NCI-H2107 treated with DMSO at 0.1 percent for 48 hours (cell line): ENCODE data around the gene RFTN1.

Source experiments
- DNase-seq: peaks from one replicate; lab custom pipeline; 2025; ENCODE audit not compliant: unreplicated experiment; lab: John Stamatoyannopoulos, UW

RFTN1 gene

DNA sequence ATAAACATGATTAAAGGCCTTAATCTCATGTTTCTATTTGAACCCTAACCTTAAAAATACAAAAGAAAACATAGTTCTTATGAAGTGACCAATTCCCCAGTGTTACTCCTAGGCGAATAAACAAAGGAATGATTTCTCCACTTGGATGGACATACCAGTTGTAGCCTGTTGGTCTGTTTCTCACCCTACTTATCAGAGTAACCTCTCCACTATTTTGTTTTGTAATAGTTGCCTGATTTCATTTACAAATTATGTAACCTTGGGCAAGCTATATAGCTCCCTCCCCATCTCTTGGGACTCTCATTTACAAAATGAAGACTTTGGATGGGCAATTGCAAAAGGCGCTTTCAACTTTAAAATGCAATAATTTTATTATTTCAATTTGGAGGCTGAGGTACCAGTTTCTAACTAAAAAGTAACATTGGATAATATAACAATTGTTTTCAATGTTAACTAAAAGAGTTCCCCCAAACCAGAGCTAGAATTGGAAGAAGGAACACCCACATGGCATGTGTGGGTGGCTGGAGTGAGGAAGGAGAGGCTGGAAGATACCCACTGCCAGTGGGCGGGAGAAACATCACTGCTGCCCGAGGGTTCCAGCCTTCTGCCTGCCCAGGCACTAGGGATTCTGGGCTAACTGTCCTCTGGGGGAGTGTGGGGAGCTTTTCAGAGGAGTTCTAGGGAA is 74.2 kb downstream of the RFTN1 start:
- DNase-seq: no peak

DNA sequence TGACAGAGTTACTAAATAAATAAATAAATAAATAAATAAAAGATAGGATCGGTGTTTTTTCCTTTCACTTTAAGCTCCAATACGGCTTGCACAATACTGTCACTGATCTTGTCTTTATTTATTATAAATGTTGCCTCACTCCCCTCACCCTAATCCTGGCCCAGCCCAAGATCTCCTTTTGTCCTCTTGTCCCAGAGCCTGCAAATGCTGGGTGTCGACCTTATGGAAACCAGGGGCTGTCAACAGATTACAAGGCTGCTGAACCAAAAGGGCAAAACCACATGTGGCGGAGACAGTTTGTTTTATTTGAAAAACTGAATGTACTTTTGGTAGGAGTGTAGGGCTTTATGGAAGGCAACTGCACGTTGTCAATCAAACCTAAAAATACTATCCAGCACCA is 75.9 kb downstream of the RFTN1 start:
- no peak for DNase-seq

DNA sequence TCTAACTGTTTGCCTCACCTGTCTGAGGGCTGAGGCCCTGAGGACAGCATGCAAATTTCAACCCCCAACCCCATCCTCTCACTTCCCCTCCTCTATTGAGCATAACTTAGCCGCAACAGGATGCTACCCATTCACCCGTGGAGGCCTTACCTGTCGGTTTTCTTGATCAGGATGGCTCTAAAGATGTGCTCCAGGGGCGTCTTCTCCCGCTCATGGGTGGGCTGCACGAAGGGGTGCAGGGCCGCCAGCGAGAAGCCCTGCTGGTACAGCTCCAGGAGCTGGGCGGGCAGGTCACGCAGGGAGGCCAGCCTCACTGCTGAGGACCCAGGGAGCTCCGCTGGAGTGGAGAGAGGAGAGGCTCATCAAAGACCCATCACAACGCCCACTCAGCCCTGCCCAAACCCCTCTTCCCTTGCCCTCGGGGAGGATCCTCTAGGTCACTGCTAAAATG is 79.8 kb downstream of the RFTN1 start:
- no peak for DNase-seq

DNA sequence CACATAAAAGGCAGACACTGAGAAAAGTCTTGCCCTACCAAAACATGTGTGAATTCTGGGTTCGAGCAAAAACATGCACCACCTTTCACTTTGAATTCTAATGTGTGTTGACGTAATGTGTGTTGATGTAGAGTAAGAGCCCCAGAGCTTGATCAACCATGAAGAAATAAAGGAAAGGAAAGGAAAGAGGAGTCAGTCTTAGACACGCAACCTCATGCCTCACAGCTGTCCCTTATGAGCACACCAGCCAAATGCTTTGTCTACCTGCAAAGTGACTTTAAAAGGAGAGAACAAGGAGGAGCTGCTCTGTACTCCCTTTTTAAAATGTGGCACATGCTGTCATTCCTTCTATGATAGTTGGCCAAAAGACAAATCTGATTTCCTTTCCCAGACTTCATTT is 80.8 kb downstream of the RFTN1 start:
- no peak for DNase-seq

DNA sequence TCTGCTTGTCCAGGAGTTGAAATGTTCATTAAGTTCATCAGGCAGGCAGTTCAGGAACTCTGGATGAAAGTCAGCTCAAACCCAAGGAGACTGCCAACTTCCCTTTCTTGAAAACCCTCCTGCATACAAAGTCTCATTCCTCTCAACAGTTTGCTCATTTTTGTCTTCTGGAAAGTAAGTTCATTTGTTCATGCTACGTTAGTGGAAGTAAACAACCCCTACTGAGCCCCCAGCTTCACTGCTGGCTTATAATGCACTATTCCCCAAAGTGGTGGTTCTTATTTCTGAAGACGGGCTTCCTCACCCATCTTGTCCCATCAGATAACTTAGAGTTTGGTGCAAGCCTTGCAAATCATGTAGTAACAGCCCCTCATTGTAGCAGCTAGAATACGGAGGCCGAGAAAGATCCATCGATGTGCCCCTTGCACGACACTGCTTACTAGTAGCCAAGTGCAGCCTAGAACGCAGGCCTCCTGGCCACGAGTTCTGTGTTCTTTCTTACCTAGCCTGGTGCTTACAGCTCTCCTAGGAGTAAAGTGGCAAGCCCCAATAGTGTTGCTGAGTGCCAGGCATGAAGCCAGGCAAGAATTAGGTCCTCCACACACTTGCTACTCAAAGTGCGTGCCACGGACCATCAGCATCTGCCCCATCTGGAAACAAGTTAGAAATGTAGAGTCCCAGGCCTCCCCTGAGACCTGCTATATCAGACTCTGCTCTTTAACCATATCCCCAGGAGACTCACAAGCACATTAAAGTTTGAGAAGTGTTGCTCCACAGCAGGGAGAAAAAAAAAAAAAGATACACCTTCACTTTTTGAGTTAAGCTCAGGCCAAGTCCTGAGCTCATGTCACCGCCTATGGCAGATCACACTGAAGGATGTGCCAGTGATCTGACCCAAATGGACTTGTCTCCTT is 82.5 kb downstream of the RFTN1 start:
- no peak for DNase-seq

DNA sequence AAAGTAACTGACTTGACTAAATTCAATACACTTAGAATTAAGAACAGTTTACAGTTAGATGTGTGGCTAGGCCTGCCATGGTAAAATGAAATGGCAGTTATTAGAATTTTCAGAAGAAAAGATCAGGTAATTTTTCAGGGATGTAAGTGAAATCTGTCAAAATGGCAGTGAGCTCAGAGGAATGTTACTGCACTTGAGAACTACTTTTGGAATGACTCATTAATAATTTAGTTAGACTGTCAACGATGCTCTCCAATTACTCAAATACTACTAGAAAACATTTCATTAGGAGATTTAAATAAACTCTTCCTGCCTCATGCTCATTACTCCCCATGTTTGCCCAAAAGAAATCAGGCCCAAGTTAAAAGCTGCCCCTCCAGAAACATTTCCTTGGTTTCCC is 84.4 kb downstream of the RFTN1 start:
- no peak for DNase-seq

DNA sequence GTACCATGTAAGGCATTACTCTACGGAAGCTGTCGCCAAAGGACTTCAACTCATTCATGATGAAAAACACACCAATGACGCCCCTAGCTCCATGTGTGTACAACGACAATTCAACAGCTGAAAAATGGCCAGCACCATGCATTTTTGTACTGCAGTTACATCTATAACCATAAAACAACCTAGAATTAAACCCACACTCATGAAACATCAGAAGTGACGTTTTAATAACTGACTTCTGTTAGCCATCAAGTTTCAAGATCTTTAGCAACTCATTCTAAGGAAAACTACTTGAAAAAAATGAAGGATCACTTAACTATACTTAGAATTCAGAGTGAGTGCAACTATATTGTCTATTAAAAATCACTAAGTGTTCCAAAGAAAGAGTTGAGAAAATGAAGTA is 84.9 kb downstream of the RFTN1 start:
- no peak for DNase-seq

DNA sequence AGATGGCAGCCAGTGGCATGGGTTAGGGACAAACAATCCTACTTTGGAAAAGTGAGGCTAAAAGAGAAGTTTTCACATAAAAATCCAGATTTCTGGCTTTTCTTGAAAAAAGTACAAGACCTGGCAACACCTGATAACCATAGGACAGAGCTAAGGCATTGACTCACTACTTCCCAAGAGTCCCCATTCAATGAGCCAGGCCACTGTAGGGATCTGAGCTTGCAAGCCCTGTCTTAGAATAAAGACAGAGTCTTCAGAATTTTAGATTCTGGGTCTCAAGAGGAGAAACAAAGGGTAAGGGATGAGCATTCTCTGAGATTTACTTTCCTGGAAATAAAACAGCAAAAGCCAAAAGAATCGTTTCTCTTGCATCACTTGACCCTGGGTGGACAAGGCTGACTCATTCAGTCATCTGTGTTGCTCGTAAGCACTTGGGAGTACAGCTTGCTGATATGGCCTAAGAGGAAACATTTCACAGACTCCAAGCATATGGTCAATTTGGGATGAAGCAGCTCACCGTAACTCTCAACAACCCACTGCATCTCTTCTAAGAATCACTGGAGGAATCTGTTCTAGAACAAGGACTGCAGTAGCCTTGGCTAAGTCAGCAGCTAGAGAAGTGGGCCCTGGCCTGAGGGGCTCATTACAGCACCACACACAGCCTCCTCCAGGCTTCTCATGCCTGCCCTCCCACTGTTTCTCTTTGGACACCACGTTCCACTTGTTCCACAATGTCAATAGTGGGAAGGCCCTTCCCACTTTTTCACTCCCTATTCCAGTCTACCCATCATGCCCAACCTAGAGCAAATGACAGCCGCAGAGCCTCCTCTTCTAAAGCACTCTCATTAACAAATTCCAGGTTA is 86.2 kb downstream of the RFTN1 start:
- DNase-seq: no peak

DNA sequence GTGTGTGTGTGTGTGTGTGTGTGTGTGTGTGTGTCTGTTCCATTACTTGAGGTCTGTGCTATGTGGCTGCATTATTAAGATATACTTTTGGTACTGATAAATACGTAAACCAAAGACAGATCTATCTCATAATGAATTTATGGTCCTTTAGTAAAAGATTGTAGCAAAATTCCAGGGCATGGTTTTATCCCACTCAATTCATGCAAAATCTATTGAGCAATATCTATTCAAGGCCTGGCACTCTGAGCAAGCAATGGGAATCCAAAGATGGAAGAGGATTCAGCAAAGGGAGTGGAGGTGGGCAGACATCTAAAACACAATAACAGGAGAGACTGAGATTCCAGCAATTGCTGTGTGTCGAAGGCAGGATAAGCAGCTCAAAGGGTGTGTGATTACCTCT is 86.8 kb downstream of the RFTN1 start:
- no peak for DNase-seq

DNA sequence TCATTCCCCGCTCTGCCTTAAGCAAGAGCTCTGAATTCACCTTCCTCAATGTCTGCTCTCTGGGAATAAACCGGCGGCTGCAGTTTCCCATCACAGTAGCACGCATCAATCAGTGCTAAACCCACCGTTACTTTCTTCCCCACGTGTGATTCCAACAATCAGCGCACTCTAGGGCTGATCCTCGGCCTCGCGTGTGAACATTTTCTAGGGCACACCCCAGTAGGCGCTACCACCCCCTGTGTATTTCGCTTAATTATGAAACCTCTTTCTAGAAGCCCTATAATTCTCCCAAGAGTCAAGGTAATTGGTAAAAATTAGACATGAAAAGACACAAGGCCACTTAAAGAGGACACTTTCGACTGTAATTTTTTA is 87.5 kb downstream of the RFTN1 start:
- no peak for DNase-seq

DNA sequence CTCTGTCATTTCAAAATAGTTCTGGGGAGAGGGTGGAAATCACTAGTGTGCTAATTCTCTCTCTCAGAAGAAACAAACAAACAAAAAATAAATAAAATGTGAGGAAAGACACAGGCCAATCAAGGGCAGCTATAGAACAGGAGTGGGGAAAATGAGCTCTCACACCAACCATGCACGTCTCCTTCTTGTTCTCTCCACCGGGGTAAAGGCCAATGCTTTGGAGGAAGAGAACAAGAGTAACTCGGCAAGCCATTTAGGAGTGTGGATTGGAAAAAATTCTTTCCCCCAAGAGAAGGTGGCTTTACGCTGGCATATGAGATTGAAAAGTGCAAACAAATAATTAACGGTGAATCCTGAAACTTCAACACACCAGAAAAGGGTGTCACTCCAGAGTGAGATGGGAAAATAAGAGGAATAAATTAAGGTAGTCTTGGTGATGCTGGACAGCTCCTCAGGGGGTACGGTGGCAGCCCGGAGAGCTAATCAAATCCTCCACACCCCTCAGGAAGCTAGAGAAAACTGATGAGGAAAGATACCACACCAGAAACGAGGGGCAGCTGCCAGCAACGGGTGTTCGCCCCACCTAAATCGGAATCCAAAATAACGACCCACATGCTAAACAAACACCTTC is 88.0 kb downstream of the RFTN1 start:
- no peak for DNase-seq

DNA sequence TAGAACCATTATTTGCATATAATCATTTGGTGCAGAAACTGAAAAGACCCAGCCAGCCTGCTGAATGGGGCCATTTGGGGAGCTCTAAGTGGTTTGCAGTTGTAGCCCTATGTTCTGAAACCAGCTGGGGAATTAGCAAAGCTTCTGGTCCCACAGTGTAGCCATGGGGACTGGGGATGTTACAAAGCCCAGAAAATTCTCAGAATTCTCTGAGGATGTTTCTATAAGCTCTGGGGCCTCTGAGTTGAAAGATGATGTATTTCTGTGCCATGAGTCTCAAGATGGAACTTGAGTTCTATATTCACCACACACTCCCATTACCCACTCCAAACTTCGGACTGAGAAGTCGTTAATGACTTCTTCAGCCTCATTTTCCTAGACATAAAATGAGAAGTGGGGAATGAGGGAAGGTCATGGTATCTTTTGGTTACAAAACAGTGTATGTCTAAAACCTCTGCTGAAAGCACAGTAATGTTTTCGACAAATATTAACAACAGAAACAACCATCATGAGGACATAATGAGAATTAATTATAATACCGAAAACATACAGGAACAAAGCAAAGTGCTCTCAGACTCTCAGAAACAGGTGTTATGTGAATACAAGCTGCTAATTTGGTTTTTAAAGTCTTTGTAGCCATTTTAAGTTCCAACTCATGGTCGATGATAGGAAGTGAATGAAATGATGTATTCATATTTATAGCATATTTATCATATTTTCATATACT is 89.4 kb downstream of the RFTN1 start:
- DNase-seq: no peak

DNA sequence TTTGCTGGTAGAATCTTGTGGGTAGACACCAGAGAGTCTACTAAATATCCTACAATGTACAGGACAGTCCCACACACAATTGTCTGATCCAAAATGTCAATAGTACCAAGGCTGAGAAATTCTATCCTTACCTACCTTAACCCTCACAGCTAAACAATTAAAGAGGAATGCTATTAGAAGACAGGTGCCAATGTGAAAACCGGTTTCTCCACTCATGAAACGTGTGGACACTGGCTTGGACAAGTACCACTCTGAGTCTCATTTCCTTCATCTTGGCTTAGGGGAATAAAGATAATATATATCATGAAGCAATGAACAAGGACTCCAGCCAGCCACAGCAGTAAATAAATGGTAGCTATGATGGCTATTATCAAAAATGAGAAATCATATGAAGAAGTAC is 90.2 kb downstream of the RFTN1 start:
- DNase-seq: no peak

DNA sequence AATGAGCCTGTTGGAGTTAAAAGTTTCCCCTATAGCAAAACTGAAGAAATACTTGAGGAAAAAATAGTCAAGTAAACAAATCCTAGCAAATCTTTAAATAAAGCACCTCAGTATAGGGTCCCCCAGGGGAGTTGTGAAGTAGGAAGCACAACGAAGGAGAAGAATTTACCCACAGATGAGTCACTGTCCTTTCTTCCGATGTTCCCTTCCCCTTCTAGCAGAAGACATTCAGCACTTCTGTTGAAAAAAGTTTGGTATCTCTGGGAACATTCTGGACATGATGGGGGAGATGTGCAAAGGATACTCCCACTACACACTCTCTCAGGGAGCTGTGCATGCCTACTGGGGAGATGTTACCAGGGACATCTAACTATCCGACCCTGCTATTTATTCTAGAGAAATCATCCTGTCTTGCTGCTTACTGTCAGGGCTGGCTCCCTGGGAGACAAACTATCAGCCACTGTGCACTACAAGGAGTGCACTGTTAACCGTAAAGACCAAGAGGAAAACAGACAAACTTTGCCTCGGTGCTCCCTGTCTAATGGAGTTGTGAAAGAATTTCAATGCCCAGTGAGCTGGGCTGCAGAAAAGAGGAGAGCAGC is 93.8 kb downstream of the RFTN1 start:
- DNase-seq: no peak

DNA sequence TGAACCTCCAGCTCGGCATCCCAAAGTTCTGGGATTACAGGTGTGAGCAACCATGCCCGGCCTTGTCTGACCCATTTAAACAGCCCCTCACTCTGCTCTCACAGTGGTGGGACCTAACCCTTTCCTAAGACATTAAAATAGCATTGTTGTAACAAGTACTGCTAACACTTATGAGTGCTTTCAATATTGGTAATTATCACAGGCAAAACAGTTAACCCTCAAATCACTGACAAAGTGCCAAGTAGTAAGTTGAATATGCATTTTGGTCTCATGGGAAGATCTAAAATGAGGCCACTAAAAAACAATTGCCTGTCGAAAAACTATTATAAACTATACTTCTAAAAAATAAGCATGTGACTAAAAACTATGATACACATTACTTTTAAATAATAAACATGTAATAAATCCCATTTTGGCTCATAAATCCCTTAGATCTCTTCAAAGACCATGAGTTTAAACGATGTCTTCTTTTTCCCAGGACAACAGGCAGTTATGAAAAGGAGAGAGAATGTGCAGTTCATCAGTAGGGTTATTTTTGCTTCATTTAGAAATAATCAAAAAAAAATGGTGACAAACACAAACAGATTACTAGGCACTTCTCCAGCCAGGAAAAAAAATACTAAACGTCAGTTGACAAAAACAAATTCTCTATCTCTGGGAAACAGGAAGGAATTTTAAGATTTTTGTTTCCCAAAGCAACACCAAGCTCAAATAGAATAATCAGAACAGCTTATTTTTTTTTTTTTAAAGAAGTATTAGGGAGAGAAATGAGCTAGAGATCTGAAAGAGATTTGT is 95.4 kb downstream of the RFTN1 start:
- no peak for DNase-seq

DNA sequence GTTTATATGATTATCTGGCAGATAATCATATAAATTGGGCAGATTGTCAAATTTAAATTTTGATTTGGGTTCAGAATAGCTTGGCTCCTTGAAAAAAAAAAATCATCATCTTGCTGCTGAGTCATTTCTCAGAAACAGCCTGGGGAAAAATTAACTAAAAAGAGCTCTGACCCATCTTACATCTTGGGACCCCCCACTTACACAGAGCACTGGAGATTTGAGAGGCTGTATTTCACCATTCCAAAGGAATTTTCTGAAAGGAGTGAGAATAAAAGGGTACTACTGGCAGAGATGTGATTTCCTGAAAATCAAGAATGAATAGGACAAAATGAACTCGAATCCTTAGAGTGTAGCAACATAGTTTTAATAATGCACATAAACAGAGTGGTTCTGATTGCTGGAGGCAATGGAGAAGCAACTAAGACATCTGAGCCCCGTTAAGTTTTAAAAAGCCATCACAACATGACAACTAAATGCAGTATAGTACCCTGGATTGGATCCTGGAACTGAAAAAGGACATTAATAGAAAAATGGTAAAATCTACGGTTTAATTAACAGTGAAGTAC is 97.5 kb downstream of the RFTN1 start:
- DNase-seq: no peak

DNA sequence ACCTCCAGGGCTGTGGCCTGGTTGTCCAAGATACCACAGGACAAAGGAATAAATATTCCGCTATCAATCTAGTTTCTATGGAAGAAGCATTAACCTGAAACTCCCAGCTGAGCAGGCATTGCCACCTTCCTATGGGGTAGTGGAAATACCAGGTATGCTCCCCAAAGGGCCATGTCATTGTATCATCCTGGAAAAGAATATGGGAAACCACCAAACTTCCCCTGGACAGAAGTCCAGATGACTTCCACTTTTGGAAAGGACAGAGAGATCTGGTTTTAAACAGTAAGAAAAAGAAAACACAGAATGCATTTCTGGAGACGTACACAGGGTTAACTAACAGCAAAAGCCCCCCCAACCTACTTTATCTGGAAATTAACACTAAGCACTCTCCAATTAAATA is 100.2 kb downstream of the RFTN1 start:
- no peak for DNase-seq

DNA sequence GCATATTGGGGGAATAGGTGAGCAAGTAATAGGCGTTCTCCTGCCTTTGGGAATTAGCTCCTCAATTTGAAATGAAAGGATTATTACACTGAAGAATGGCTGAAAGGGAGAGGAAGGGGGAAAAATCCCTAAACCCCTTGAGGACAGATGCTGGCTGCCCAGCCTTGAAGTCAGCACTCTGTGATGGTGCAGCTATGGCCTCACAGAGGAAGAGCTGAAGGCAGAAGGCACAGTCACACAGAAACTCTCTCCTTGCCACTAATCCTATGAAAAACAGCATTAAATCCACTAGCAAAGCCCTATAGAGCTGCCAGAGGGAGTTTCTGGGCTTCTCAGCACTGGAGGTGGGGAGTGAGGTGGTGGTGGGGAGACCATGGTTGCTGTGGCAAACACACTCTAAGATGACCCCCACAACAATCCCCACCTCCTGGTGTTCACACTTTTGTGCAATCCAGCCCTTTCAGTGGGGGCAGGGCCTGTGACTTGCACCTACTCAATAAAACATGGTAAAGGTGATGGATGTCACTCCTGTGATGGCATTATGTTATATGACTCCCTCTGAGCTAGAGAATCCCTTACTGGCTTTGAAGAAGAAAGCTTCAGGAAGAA is 101.2 kb downstream of the RFTN1 start:
- no peak for DNase-seq

DNA sequence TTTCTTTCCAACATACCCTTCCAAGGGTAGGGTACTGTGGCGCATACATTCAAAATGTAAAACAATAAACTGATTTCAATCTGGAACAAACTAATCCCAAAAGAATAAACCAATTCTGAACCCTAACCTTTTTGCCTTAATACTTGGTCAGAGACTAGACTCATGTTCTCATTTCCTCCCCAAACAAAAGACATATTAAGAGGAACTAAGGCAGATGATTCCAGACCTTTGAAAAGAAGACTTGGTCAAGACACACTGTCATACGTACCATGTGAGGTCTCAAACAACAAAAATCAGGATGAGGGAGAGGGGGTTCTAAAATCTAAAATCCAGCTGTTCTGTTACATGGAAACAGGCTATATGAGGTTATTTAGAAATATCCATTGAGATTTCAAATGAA is 102.1 kb downstream of the RFTN1 start:
- no peak for DNase-seq
